ENCODE measurements around the gene PSD2. TPM values are rescaled to one million over a fixed set of nuclear protein-coding genes. Genes with fewer than 3 reads are reported as not detected.

PSD2 gene
- total RNA-seq, 1 experiment from 2014 or later = 0.79 TPM

DNA sequence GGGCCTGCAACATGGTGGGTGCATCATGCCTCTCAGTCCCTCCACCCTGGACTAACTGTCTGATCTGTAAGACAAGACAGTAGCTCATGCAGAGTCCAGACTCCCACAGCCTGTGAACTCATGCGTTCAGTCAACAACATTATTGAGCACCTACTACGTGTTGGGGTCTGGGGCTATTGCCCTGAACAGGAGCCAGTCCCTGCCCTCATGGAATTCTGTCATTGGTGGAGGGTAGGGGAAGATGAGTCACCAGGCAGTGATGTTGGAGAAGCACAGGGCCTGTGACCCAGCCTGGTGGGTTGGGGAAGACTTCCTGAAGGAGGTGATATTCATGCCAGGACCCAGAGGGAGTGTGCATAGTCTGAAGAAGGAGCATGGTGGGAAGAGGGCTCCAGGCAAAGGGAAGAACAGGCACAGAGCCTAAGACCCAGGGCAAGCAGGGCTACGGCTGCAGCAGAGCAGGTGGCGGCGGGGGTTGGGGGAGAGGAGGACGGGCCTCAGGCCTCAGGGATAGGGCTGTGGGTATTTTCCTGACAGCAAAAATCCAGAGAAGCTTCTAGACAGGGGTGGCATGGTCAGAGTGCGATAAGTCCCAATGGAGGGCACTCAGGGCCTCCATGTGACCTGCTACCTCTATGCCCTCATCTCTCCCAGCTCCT is 26.7 kb upstream of the PSD2 start:
- Histone ChIP-seq H3K9me3 (ENCODE audit: control insufficient read depth in 1 of 2, insufficient read depth in 1 of 2, low read depth in 1 of 2, low read length in 2 of 2) (no peaks in the 10 kb centered on the region), H3K9me2 (ENCODE audit: insufficient read depth) (no peaks in the 10 kb centered on the region), H3K4me3 (replicated peaks in 1 of 2; ENCODE audit: low read depth in 1 of 2, low read length in 2 of 2) (no peak overlapping the region), H2AFZ (ENCODE audit: low read depth, low read length, poor library complexity, severe bottlenecking) (no peak overlapping the region), H3K4me2 (ENCODE audit: low read length) (peak overlapping the region; percentile 53), H4K20me1 (ENCODE audit: insufficient read depth) (no peaks in the 10 kb centered on the region), H3K27ac (ENCODE audit: low read depth, low read length) (no peak overlapping the region), H3K36me3 (ENCODE audit: control insufficient read depth in 1 of 2, insufficient read depth in 2 of 2, low read length in 2 of 2) (no peaks in the 10 kb centered on the region), H3K27me3 (ENCODE audit: insufficient read depth, low read length) (no peaks in the 10 kb centered on the region), H3K4me1 (ENCODE audit: control insufficient read depth in 1 of 2, insufficient read depth in 2 of 2, low read length in 2 of 2) (peaks cover 7 to 22% of the 10 kb centered on the region in 2 experiments; a peak in 3 of 4 replicates), H3K79me2 (ENCODE audit: insufficient read depth, low read length) (no peaks in the 10 kb centered on the region), H3K9ac (ENCODE audit: low read length) (no peak overlapping the region)
- ChIA-PET POLR2A (no interaction called here), RAD21 (ENCODE audit: low non-redundant PET in 1 of 2, low total read pairs in 2 of 2, uncharacterized antibody in 2 of 2, unreplicated experiment in 2 of 2) (no interaction called here), CTCF (no interaction called here)
- no TSS peak for BruUV-seq (replicated peaks)
- ATAC-seq (no peak; the same call in 1 of the 2 replicates), DNase-seq (ENCODE audit: low read depth, low spot score) (no peak)
- TF ChIP-seq SP1 (IDR thresholded peaks at IDR 0.05; ENCODE audit: low read depth) (no peak), CEBPB (IDR thresholded peaks at IDR 0.05; ENCODE audit: low read depth) (no peak), ZNF274 (IDR thresholded peaks at IDR 0.05; ENCODE audit: low read depth, low read length) (no peak), TCF7L2 (IDR thresholded peaks at IDR 0.05; ENCODE audit: borderline replicate concordance, extremely low read depth, insufficient read depth, insufficient read length) (no peak), POLR2A (IDR thresholded peaks at IDR 0.05; ENCODE audit: borderline replicate concordance, extremely low read depth, insufficient read depth, insufficient read length) (no peak), EZH2phosphoT487 (IDR thresholded peaks at IDR 0.05; ENCODE audit: borderline replicate concordance) (no peak), EGR1 (IDR thresholded peaks at IDR 0.05; ENCODE audit: low read depth) (no peak), JUND (IDR thresholded peaks at IDR 0.05) (no peak), YY1 (IDR thresholded peaks at IDR 0.05; ENCODE audit: extremely low read depth, insufficient replicate concordance, low read depth, low read length) (no peak), CBX3 (IDR thresholded peaks at IDR 0.05; ENCODE audit: low read depth) (no peak), RAD21 (IDR thresholded peaks at IDR 0.05; ENCODE audit: low read depth) (no peak), SIN3A (IDR thresholded peaks at IDR 0.05; ENCODE audit: low read depth) (no peak)
- TF ChIP-seq, protein P1, sequence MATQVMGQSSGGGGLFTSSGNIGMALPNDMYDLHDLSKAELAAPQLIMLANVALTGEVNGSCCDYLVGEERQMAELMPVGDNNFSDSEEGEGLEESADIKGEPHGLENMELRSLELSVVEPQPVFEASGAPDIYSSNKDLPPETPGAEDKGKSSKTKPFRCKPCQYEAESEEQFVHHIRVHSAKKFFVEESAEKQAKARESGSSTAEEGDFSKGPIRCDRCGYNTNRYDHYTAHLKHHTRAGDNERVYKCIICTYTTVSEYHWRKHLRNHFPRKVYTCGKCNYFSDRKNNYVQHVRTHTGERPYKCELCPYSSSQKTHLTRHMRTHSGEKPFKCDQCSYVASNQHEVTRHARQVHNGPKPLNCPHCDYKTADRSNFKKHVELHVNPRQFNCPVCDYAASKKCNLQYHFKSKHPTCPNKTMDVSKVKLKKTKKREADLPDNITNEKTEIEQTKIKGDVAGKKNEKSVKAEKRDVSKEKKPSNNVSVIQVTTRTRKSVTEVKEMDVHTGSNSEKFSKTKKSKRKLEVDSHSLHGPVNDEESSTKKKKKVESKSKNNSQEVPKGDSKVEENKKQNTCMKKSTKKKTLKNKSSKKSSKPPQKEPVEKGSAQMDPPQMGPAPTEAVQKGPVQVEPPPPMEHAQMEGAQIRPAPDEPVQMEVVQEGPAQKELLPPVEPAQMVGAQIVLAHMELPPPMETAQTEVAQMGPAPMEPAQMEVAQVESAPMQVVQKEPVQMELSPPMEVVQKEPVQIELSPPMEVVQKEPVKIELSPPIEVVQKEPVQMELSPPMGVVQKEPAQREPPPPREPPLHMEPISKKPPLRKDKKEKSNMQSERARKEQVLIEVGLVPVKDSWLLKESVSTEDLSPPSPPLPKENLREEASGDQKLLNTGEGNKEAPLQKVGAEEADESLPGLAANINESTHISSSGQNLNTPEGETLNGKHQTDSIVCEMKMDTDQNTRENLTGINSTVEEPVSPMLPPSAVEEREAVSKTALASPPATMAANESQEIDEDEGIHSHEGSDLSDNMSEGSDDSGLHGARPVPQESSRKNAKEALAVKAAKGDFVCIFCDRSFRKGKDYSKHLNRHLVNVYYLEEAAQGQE (IDR thresholded peaks at IDR 0.05; ENCODE audit: low read depth) = no peak
- TF ChIP-seq, protein P2, sequence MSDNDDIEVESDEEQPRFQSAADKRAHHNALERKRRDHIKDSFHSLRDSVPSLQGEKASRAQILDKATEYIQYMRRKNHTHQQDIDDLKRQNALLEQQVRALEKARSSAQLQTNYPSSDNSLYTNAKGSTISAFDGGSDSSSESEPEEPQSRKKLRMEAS (IDR thresholded peaks at IDR 0.05) = no peak
- intact Hi-C loops (cut with micrococcal nuclease) = no loop called here
